ENCODE data around the gene TMEM145.

DNA sequence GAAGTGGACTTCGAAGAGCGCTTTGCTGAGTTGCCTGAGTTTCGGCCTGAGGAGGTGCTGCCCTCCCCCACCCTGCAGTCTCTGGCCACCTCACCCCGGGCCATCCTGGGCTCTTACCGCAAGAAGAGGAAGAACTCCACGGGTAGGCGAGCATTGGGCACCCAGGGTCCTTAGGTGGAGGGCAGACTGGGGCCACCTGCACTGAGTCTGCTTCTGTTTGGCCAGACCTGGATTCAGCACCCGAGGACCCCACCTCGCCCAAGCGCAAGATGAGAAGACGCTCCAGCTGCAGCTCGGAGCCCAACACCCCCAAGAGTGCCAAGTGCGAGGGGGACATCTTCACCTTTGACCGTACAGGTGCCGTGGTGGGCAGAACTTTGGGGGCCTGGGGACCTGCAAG is 19.2 kb upstream of the TMEM145 start:
- TF ChIP-seq, protein P1, sequence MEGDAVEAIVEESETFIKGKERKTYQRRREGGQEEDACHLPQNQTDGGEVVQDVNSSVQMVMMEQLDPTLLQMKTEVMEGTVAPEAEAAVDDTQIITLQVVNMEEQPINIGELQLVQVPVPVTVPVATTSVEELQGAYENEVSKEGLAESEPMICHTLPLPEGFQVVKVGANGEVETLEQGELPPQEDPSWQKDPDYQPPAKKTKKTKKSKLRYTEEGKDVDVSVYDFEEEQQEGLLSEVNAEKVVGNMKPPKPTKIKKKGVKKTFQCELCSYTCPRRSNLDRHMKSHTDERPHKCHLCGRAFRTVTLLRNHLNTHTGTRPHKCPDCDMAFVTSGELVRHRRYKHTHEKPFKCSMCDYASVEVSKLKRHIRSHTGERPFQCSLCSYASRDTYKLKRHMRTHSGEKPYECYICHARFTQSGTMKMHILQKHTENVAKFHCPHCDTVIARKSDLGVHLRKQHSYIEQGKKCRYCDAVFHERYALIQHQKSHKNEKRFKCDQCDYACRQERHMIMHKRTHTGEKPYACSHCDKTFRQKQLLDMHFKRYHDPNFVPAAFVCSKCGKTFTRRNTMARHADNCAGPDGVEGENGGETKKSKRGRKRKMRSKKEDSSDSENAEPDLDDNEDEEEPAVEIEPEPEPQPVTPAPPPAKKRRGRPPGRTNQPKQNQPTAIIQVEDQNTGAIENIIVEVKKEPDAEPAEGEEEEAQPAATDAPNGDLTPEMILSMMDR (IDR thresholded peaks at IDR 0.05; ENCODE audit: low read length): no peak
- TF ChIP-seq EZH2 (optimal IDR thresholded peaks at IDR 0.05; ENCODE audit: low read depth, low read length) (no peak), EZH2phosphoT487 (IDR thresholded peaks at IDR 0.05; ENCODE audit: low read length) (no peak)

All from MM.1S (cell line).